Panc1 (cell line): ENCODE measurements around the gene ABHD2. TPM values are rescaled to one million over a fixed set of nuclear protein-coding genes. Genes with fewer than 3 reads are reported as not detected.

Experiments
- ATAC-seq: fragments of 200-7000 bp; cut with Tn5 transposase; 2 replicates; pipeline ENCODE4 v1.9.1; 2020; ENCODE audit warnings: mild to moderate bottlenecking, moderate library complexity
- BruUV-seq: library from RNA; stranded (reverse); fragments of 400-500 nt; replicated peaks from 2 replicates; lab custom pipeline; 2021; lab: Mats Ljungman, UMichigan
- CTCF ChIA-PET: fragments of 300-600 bp; sonication (Branson Sonifier 250); formaldehyde crosslinking; loops from one replicate; lab custom pipeline; 2022; ENCODE audit warnings: antibody characterized with exemption; lab: Charles Lee
- POLR2A ChIA-PET: fragments of 300-600 bp; sonication (Branson Sonifier 250); formaldehyde crosslinking; loops from one replicate; lab custom pipeline; 2022; ENCODE audit warnings: antibody characterized with exemption; lab: Charles Lee
- DNase-seq: peaks from one replicate; pipeline ENCODE4 v3.0.0-alpha.2; 2010; ENCODE audit warnings: low read depth, low spot score
- H3K27ac ChIP-seq: 2 replicates; pipeline ENCODE4 v1.5.1; 2011; ENCODE audit warnings: mild to moderate bottlenecking, low read length, inconsistent platforms
- H3K27me3 ChIP-seq: fragments of 200-500 bp; sonication (Bioruptor generic); 2 replicates; pipeline ENCODE4 v1.6.0; 2014; ENCODE audit warnings: low read length, inconsistent platforms; ENCODE audit not compliant: control insufficient read depth, insufficient read depth
- H3K36me3 ChIP-seq: fragments of 200-500 bp; sonication (Bioruptor generic); 2 replicates; pipeline ENCODE4 v1.5.1; 2014; ENCODE audit warnings: inconsistent platforms, mild to moderate bottlenecking, low read length, moderate library complexity; ENCODE audit not compliant: control insufficient read depth, insufficient read depth
- H3K4me1 ChIP-seq: 2 replicates; pipeline ENCODE4 v1.5.1; 2011; ENCODE audit warnings: inconsistent platforms, mild to moderate bottlenecking, low read length, moderate library complexity; ENCODE audit not compliant: control insufficient read depth, insufficient read depth
- H3K4me3 ChIP-seq, 2 experiments: 2 replicates each; pipeline ENCODE4 v1.5.1; 2011 to 2012; ENCODE audit warnings: low read depth in 2 of 2, low read length in 2 of 2, mild to moderate bottlenecking in 2 of 2, inconsistent platforms in 1 of 2, moderate library complexity in 1 of 2
- H3K9me3 ChIP-seq: fragments of 200-500 bp; sonication (Bioruptor generic); 2 replicates; pipeline ENCODE4 v1.5.1; 2014; ENCODE audit warnings: low read depth, mild to moderate bottlenecking, inconsistent platforms, low read length, moderate library complexity; ENCODE audit not compliant: control insufficient read depth, insufficient read depth
- POLR2AphosphoS5 ChIP-seq: IDR thresholded peaks from 2 replicates; pipeline ENCODE4 v1.6.1; 2012; ENCODE audit warnings: mild to moderate bottlenecking, low read depth, low read length, moderate library complexity
- SIN3A ChIP-seq: IDR thresholded peaks from 2 replicates; pipeline ENCODE4 v1.6.1; 2012; ENCODE audit warnings: low read depth, mild to moderate bottlenecking, low read length, moderate library complexity, borderline replicate concordance; ENCODE audit not compliant: insufficient read depth
- TCF7L2 ChIP-seq: IDR thresholded peaks from 2 replicates; pipeline ENCODE4 v1.6.1; 2011; ENCODE audit warnings: mild to moderate bottlenecking, low read depth, low read length, inconsistent platforms
- in situ Hi-C: cut with HindIII; loops from 2 replicates; pipeline ENCODE4 v1.10.0; 2016; ENCODE audit warnings: low sequenced_read_pairs, low pct_unique_long_range_greater_than_20kb
- intact Hi-C: fragments of 100-400 bp; cut with micrococcal nuclease; formaldehyde crosslinking; loops from one replicate; pipeline ENCODE4 v1.10.0; 2022; ENCODE audit not compliant: unreplicated experiment
- total RNA-seq: library from RNA; stranded (reverse); gene quantifications from one replicate; pipeline ENCODE4 v1.2.1, GENCODE V29; 2021; ENCODE audit not compliant: unreplicated experiment
- TF ChIP-seq, protein P1 (sequence below): fragments of 450-650 bp; IDR thresholded peaks from 2 replicates; pipeline ENCODE4 v1.5.1; 2017; ENCODE audit warnings: mild to moderate bottlenecking
- TF ChIP-seq, protein P2 (sequence below), 2 experiments: IDR thresholded peaks; 2 replicates each; pipeline ENCODE4 v1.6.1; 2011 to 2012; ENCODE audit warnings: low read depth in 2 of 2, control low read depth in 1 of 2, low read length in 1 of 2, mild to moderate bottlenecking in 1 of 2, moderate library complexity in 1 of 2; ENCODE audit not compliant: insufficient read depth in 1 of 2

Gene ABHD2
- total RNA-seq, 1 experiment from 2014 or later: 95.0 TPM

DNA sequence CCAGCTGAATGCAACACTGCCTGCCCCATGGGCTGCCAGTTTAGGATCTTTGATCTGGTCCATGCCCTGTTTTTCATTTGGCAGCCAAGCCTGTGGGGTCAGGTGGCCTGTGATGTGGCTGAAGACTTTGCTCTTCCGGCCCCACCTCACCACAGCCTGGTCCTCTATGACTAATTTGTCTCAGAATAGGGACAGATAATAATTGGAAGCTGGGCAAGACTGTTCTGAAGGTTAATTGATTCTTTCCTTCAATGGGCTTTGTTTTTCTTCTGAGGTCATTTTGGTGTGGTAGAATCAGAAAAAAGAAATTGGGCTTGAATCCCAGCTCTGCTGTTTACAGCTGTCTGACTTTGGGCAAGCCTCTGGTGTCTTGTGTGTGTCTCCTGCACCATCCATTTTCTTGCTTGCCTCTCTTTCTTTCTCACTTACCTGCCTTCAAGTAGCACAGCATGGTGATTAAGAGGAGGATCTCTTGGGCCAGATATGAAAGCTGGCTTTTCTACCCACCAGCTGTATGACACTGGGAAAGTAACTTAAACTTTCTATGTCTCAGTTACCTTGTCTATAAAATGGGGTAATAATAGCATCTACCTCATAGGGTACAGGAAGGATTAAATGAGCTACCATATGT is 24.2 kb downstream of the ABHD2 start:
- DNase-seq (no peak), ATAC-seq (no peak)
- no peaks in the 10 kb centered on the region for H3K27me3 ChIP-seq
- ChIA-PET POLR2A (no interaction called here), CTCF (no interaction called here)
- no TSS peak for BruUV-seq
- peaks cover 3% of the 10 kb centered on the region for H3K4me1 ChIP-seq
- no peak overlapping the region for H3K27ac ChIP-seq
- intact Hi-C loops (no loop called here), in situ Hi-C loops (no loop called here)
- no peaks in the 10 kb centered on the region for H3K9me3 ChIP-seq
- no peak for TF ChIP-seq POLR2AphosphoS5
- no peak for TF ChIP-seq TCF7L2
- TF ChIP-seq, protein P1, sequence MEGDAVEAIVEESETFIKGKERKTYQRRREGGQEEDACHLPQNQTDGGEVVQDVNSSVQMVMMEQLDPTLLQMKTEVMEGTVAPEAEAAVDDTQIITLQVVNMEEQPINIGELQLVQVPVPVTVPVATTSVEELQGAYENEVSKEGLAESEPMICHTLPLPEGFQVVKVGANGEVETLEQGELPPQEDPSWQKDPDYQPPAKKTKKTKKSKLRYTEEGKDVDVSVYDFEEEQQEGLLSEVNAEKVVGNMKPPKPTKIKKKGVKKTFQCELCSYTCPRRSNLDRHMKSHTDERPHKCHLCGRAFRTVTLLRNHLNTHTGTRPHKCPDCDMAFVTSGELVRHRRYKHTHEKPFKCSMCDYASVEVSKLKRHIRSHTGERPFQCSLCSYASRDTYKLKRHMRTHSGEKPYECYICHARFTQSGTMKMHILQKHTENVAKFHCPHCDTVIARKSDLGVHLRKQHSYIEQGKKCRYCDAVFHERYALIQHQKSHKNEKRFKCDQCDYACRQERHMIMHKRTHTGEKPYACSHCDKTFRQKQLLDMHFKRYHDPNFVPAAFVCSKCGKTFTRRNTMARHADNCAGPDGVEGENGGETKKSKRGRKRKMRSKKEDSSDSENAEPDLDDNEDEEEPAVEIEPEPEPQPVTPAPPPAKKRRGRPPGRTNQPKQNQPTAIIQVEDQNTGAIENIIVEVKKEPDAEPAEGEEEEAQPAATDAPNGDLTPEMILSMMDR: no peak
- TF ChIP-seq SIN3A: no peak
- TF ChIP-seq, protein P2, sequence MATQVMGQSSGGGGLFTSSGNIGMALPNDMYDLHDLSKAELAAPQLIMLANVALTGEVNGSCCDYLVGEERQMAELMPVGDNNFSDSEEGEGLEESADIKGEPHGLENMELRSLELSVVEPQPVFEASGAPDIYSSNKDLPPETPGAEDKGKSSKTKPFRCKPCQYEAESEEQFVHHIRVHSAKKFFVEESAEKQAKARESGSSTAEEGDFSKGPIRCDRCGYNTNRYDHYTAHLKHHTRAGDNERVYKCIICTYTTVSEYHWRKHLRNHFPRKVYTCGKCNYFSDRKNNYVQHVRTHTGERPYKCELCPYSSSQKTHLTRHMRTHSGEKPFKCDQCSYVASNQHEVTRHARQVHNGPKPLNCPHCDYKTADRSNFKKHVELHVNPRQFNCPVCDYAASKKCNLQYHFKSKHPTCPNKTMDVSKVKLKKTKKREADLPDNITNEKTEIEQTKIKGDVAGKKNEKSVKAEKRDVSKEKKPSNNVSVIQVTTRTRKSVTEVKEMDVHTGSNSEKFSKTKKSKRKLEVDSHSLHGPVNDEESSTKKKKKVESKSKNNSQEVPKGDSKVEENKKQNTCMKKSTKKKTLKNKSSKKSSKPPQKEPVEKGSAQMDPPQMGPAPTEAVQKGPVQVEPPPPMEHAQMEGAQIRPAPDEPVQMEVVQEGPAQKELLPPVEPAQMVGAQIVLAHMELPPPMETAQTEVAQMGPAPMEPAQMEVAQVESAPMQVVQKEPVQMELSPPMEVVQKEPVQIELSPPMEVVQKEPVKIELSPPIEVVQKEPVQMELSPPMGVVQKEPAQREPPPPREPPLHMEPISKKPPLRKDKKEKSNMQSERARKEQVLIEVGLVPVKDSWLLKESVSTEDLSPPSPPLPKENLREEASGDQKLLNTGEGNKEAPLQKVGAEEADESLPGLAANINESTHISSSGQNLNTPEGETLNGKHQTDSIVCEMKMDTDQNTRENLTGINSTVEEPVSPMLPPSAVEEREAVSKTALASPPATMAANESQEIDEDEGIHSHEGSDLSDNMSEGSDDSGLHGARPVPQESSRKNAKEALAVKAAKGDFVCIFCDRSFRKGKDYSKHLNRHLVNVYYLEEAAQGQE (IDR thresholded peaks at IDR 0.05; ENCODE audit: insufficient read depth in 1 of 2, low read depth in 2 of 2, low read length in 1 of 2): no peak
- 0 out of 2 replicates have a peak, but pooled peaks cover 2% of the 10 kb centered on the region for H3K36me3 ChIP-seq
- H3K4me3 ChIP-seq: no peak overlapping the region

DNA sequence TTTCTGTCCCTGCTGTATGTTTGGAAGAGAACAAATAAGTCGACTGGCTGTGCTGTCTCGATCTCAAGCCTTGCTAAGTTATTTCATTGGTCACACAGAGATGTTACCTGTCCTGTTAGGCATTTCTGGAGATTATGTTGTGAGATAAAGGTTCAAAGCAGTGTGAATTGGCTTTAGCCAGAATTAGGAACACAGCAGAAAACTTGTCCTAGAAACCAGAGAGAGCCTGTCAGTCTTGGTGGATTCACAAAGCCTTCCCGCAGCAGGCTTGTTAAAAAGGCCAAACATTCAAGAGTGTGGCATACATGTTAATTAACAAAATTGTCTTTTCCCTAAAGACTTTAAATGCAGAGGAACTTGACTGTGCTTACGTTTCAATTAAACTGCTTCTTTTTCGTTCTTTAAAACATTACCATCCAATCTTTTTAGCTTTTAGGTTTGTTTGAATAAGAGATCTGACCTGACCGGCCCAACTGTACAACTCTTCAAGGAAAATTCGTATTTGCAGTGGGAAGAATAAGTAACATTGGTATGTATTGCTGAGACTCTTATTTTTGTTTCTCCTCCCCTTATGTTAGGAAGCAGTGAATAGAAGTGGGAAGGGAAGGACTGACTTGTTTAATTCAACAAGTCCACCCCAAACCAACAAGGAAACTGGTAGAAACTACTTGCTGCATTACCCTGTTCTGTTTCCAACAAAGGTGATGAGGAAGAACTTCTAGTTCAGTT is 25.2 kb downstream of the ABHD2 start:
- peaks cover 3% of the 10 kb centered on the region; the same call in 1 of the 2 replicates for H3K4me1 ChIP-seq
- ChIA-PET CTCF (no interaction called here), POLR2A (no interaction called here)
- no TSS peak for BruUV-seq
- in situ Hi-C loops: no loop called here
- H3K27ac ChIP-seq: no peak overlapping the region
- intact Hi-C loops: no loop called here
- no peaks in the 10 kb centered on the region for H3K9me3 ChIP-seq
- H3K4me3 ChIP-seq: no peak overlapping the region
- 0 out of 2 replicates have a peak, but pooled peaks cover 2% of the 10 kb centered on the region for H3K36me3 ChIP-seq
- ATAC-seq: no peak
- H3K27me3 ChIP-seq: no peaks in the 10 kb centered on the region
- TF ChIP-seq, protein P1: no peak
- TF ChIP-seq SIN3A: no peak
- TF ChIP-seq, protein P2 (IDR thresholded peaks at IDR 0.05; ENCODE audit: insufficient read depth in 1 of 2, low read depth in 2 of 2, low read length in 1 of 2): no peak
- TF ChIP-seq POLR2AphosphoS5: no peak
- TF ChIP-seq TCF7L2: no peak
- DNase-seq: no peak
